ENCODE measurements around the gene SMARCC1. TPM values are rescaled to one million over a fixed set of nuclear protein-coding genes. Genes with fewer than 3 reads are reported as not detected.

Gene SMARCC1
- total and polyA plus RNA-seq, 4 donors: 11.7 to 83.0 (median 37.5) TPM

- no peak for TF ChIP-seq CTCF (IDR thresholded peaks at IDR 0.05; ENCODE audit: control extremely low read depth, extremely low read depth)
- peak; percentile 15 for ATAC-seq (ENCODE audit: insufficient read depth, low FRiP score)
- WGBS, 2 donors: 56 to 58% methylated on average over 4 of the region's 4 CpGs
- H3K4me1 ChIP-seq (ENCODE audit: control insufficient read depth in 5 of 5, insufficient read depth in 5 of 5, low read length in 5 of 5): peaks cover 0 to 10% (median 0%) of the 10 kb centered on the region in 5 donors
- no peak overlapping the region for H3K4me3 ChIP-seq
- peaks cover 2 to 9% (median 7%) of the 10 kb centered on the region in 4 donors for H3K36me3 ChIP-seq (ENCODE audit: control insufficient read depth in 4 of 4, insufficient read depth in 4 of 4, low read length in 4 of 4)
- H3K27ac ChIP-seq (ENCODE audit: low read depth in 1 of 2, low read length in 1 of 2): no peak overlapping the region
- H3K9ac ChIP-seq (ENCODE audit: insufficient read depth in 1 of 2, low read length in 2 of 2): peak overlapping the region in 1 of 2 donors; percentile 11
- no peaks in the 10 kb centered on the region for H3K9me3 ChIP-seq (ENCODE audit: control insufficient read depth in 4 of 4, insufficient read depth in 3 of 4, low read length in 3 of 4)
- peak in 2 of 3 donors; percentile 11 to 59 for DNase-seq
- no peaks in the 10 kb centered on the region for H3K27me3 ChIP-seq (ENCODE audit: control insufficient read depth in 3 of 3, insufficient read depth in 3 of 3, low read length in 2 of 3)
Measured at GRCh38 chr3:47646362-47646761, 135.3 kb downstream of the SMARCC1 start.

GRCh38 chr3:47645551-47645950, 136.1 kb downstream of the SMARCC1 start:
- Histone ChIP-seq H3K4me3 (no peak overlapping the region), H3K4me1 (ENCODE audit: control insufficient read depth in 5 of 5, insufficient read depth in 5 of 5, low read length in 5 of 5) (peaks cover 0 to 10% (median 0%) of the 10 kb centered on the region in 5 donors), H3K9ac (ENCODE audit: insufficient read depth in 1 of 2, low read length in 2 of 2) (no peak overlapping the region), H3K27me3 (ENCODE audit: control insufficient read depth in 3 of 3, insufficient read depth in 3 of 3, low read length in 2 of 3) (no peaks in the 10 kb centered on the region), H3K9me3 (ENCODE audit: control insufficient read depth in 4 of 4, insufficient read depth in 3 of 4, low read length in 3 of 4) (no peaks in the 10 kb centered on the region), H3K27ac (ENCODE audit: low read depth in 1 of 2, low read length in 1 of 2) (no peak overlapping the region), H3K36me3 (ENCODE audit: control insufficient read depth in 4 of 4, insufficient read depth in 4 of 4, low read length in 4 of 4) (peaks cover 6 to 12% (median 8%) of the 10 kb centered on the region in 4 donors)
- DNase-seq: no peak
- ATAC-seq (ENCODE audit: insufficient read depth, low FRiP score): no peak
- no peak for TF ChIP-seq CTCF (IDR thresholded peaks at IDR 0.05; ENCODE audit: control extremely low read depth, extremely low read depth)
- 90 to 92% methylated on average over 2 of the region's 2 CpGs for WGBS, 2 donors

- no peak for DNase-seq
- TF ChIP-seq CTCF (IDR thresholded peaks at IDR 0.05; ENCODE audit: control extremely low read depth, extremely low read depth): no peak
- Histone ChIP-seq H3K9ac (ENCODE audit: insufficient read depth in 1 of 2, low read length in 2 of 2) (no peak overlapping the region), H3K27me3 (ENCODE audit: control insufficient read depth in 3 of 3, insufficient read depth in 3 of 3, low read length in 2 of 3) (no peaks in the 10 kb centered on the region), H3K9me3 (ENCODE audit: control insufficient read depth in 4 of 4, insufficient read depth in 3 of 4, low read length in 3 of 4) (no peaks in the 10 kb centered on the region), H3K4me3 (no peak overlapping the region), H3K27ac (ENCODE audit: low read depth in 1 of 2, low read length in 1 of 2) (no peak overlapping the region), H3K36me3 (ENCODE audit: control insufficient read depth in 4 of 4, insufficient read depth in 4 of 4, low read length in 4 of 4) (peaks cover 7 to 17% (median 11%) of the 10 kb centered on the region in 4 donors), H3K4me1 (ENCODE audit: control insufficient read depth in 5 of 5, insufficient read depth in 5 of 5, low read length in 5 of 5) (peaks cover 0 to 10% (median 0%) of the 10 kb centered on the region in 5 donors)
- no peak for ATAC-seq (ENCODE audit: insufficient read depth, low FRiP score)
- 94 to 96% methylated on average over 6 of the region's 6 CpGs for WGBS, 2 donors
Measured at GRCh38 chr3:47643092-47643491, 138.6 kb downstream of the SMARCC1 start.

- no peak overlapping the region for H3K9ac ChIP-seq (ENCODE audit: insufficient read depth in 1 of 2, low read length in 2 of 2)
- peaks cover 8 to 25% (median 14%) of the 10 kb centered on the region in 4 donors for H3K36me3 ChIP-seq (ENCODE audit: control insufficient read depth in 4 of 4, insufficient read depth in 4 of 4, low read length in 4 of 4)
- DNase-seq (no peak), ATAC-seq (ENCODE audit: insufficient read depth, low FRiP score) (no peak)
- WGBS, 2 donors: 92 to 94% methylated on average over 7 of the region's 7 CpGs
- no peak for TF ChIP-seq CTCF (IDR thresholded peaks at IDR 0.05; ENCODE audit: control extremely low read depth, extremely low read depth)
- no peaks in the 10 kb centered on the region for H3K9me3 ChIP-seq (ENCODE audit: control insufficient read depth in 4 of 4, insufficient read depth in 3 of 4, low read length in 3 of 4)
- no peak overlapping the region for H3K4me3 ChIP-seq
- H3K27me3 ChIP-seq (ENCODE audit: control insufficient read depth in 3 of 3, insufficient read depth in 3 of 3, low read length in 2 of 3): no peaks in the 10 kb centered on the region
- peaks cover 0 to 5% (median 0%) of the 10 kb centered on the region in 5 donors for H3K4me1 ChIP-seq (ENCODE audit: control insufficient read depth in 5 of 5, insufficient read depth in 5 of 5, low read length in 5 of 5)
- H3K27ac ChIP-seq (ENCODE audit: low read depth in 1 of 2, low read length in 1 of 2): no peak overlapping the region
Measured at GRCh38 chr3:47641739-47642138, 140.0 kb downstream of the SMARCC1 start.
